Measurements from ENCODE around the gene RARG.
"Not testable (repeated sequence)": the region's sequence is repeated elsewhere in the genome, so short reads cannot be mapped to it uniquely, and the experiment has no call there.

The RARG gene

GRCh38 chr12:53210843-53211242 lies 21.2 kb downstream of the RARG start:
- H3K36me3 Mint-ChIP-seq: no peaks in the 10 kb centered on the region
- peaks cover 74% of the 10 kb centered on the region for H3K4me1 Mint-ChIP-seq

DNA sequence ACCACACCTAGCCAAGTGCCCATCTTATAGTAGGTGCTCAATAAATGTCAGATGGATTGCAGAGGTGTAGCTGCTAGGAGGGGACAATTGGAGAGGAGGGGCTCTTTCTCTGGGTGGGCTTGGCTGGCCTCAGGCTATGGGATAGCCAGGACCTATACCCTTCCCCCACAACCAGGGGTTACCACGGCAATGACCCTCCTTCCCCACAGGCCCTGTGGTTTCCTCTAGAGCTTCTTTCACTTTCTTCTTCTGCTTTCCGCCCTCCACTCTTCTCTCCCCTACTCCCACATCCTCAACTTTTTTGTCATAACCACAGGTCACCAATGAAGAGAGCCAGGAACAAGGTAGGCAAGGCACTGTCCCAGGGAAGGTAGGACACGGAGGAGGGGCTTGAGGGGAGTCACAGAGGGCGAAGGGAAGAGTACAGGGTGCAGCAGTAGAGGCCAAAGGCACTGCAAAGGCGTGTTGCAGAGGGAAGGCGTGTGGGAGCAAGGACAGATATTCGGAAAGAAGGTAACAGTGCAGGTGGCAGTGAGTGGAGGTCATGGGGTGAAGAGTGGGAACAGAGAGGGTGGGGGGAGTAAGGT lies 23.0 kb downstream of the RARG start:
- peaks cover 77% of the 10 kb centered on the region for H3K4me1 Mint-ChIP-seq
- peak overlapping the region; percentile 78 for H3K4me3 Mint-ChIP-seq
- H3K36me3 Mint-ChIP-seq: no peaks in the 10 kb centered on the region
- H3K9me3 Mint-ChIP-seq: no peaks in the 10 kb centered on the region
- no peaks in the 10 kb centered on the region for H3K27me3 Mint-ChIP-seq
- H3K27ac Mint-ChIP-seq: peak overlapping the region; percentile 91

More at GRCh38 chr12:53210843-53211242, 21.2 kb downstream of the RARG start:
- Mint-ChIP-seq H3K9me3 (no peaks in the 10 kb centered on the region), H3K27me3 (no peaks in the 10 kb centered on the region), H3K27ac (no peak overlapping the region), H3K4me3 (no peak overlapping the region)

DNA sequence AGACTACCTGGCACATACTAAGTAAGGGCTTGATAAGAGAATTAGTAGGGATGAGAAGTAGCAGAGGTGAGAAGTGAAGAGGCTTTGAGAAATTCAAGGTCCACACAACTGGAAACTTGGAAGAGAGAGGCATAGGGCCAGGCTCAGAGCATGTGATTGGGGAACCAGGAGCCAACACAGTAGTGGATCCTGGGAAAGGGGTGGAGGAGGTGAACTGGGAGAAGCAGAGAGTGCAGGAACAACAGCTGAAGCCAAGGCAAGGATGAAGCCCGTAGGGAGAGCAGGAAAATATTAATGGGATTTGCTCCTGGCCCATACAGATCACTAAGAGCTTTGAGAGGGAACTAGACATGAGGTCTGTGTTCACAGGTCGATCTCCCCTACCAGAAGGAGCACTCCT lies 23.6 kb downstream of the RARG start:
- H3K4me3 Mint-ChIP-seq: peak overlapping the region; percentile 78
- H3K27me3 Mint-ChIP-seq: no peaks in the 10 kb centered on the region

GRCh38 chr12:53207042-53207441 lies 25.0 kb downstream of the RARG start, which contains the start of gene ITGB7:
ITGB7 (minus strand) TSS chr12:53207251; CDS start chr12:53200443, 6,808 bp downstream.
- H3K27me3 Mint-ChIP-seq: no peaks in the 10 kb centered on the region
- H3K4me1 Mint-ChIP-seq: peaks cover 74% of the 10 kb centered on the region
- peak within 1 kb of the TSS; percentile 96 for H3K27ac Mint-ChIP-seq
- H3K4me3 Mint-ChIP-seq: peak within 1 kb of the TSS; percentile 84
- no peaks in the 10 kb centered on the region for H3K9me3 Mint-ChIP-seq
- H3K36me3 Mint-ChIP-seq: peaks cover 3% of the 10 kb centered on the region

More for the DNA sequence above, 23.6 kb downstream of the RARG start:
- Mint-ChIP-seq H3K27ac (peak overlapping the region; percentile 91), H3K36me3 (no peaks in the 10 kb centered on the region), H3K9me3 (no peaks in the 10 kb centered on the region), H3K4me1 (peaks cover 76% of the 10 kb centered on the region)

DNA sequence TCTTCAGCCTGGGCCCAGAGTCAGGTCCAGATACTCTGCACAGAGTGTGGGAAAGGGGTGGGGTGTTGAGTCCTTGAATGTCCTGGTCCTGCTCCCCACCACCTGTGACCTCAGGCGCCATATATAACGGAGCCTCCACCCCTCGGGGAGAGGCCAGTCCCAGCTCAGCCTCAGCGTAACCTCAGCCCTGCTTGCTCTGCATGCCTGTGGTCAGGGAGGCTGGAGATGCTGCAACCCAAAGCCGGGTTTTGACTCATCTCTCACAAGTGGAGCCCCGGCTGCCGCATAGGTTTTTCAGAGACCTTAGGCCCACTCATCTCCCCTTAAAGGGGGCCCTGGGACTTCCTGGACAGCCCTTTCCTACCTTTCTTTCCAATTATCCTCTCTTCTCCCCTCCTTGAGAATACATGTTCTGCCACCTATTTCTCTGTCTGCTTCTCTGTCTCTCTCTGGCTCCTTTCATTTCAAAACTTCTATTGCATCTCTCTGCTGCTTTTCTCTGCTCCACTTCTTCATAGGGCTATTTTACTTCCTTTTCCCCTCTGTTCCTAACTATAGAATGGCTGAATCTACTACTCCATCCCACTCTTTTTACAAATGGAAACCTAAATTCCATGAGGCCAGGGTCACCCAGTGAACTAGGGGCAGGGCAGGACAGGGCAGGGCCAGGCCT lies 26.1 kb downstream of the RARG start:
- H3K9me3 Mint-ChIP-seq: no peaks in the 10 kb centered on the region
- peak overlapping the region; percentile 84 for H3K4me3 Mint-ChIP-seq
- peak overlapping the region; percentile 96 for H3K27ac Mint-ChIP-seq
- no peaks in the 10 kb centered on the region for H3K27me3 Mint-ChIP-seq
- peaks cover 6% of the 10 kb centered on the region for H3K36me3 Mint-ChIP-seq
- H3K4me1 Mint-ChIP-seq: peaks cover 79% of the 10 kb centered on the region

DNA sequence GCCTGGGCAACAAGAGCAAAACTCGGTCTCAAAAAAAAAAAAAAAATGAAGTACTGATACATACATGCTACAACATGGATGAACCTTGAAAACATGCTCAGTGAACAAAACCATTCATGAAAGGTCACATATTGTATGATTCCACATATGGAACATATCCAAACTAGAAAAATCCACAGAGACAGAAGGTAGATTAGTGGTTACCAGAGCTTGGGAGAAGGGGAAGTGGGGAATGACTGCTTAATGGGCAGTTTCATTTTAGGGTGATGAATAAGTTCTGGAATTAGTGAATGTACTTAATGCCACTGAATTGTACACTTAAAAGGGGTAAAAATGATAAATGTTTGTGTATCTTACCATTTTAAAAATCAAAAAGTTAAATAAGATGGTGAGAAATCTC lies 27.7 kb downstream of the RARG start:
- H3K4me1 Mint-ChIP-seq: peaks cover 88% of the 10 kb centered on the region
- H3K36me3 Mint-ChIP-seq: peaks cover 10% of the 10 kb centered on the region
- no peak overlapping the region for H3K27ac Mint-ChIP-seq
- no peaks in the 10 kb centered on the region for H3K27me3 Mint-ChIP-seq
- peak overlapping the region; percentile 35 for H3K4me3 Mint-ChIP-seq
- no peaks in the 10 kb centered on the region for H3K9me3 Mint-ChIP-seq

DNA sequence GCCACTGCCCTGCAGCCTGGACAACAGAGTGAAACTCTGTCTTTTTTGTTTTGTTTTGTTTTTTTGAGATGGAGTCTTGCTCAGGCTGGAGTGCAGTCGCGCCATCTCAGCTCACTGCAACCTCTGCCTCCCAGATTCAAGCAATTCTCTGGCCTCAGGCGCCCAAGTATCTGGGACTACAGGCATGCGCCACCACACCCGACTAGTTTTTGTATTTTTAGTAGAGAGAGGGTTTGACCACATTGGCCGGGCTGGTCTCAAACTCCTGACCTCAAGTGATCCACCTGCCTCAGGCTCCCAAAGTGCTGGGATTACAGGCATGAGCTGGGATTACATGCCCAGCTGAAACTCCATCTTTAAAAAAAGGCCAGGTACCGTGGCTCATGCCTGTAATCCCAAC lies 29.7 kb downstream of the RARG start:
- H3K9me3 Mint-ChIP-seq, H3K4me3 Mint-ChIP-seq, H3K27ac Mint-ChIP-seq, H3K27me3 Mint-ChIP-seq: not testable (repeated sequence)
- peaks cover 10% of the 10 kb centered on the region for H3K36me3 Mint-ChIP-seq
- peaks cover 86% of the 10 kb centered on the region for H3K4me1 Mint-ChIP-seq

DNA sequence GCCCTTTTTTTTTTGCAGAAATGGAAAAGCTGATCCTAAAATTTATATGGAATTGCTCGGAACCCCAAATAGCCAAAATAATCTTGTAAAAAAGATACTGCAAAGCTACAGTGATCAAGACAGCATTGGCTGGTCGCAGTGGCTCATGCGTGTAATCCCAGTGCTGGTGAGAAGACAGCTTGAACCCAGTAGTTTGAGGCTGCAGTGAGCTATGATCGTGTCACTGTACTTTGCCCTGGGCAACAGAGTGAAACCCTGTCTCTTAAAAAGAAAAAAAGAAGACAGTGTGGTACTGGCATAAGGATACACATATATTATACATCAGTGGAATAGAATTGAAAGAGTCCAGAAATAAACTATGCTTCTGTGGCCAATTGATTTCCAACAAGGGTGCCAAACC lies 30.4 kb downstream of the RARG start:
- peaks cover 10% of the 10 kb centered on the region for H3K36me3 Mint-ChIP-seq
- no peaks in the 10 kb centered on the region for H3K27me3 Mint-ChIP-seq
- no peaks in the 10 kb centered on the region for H3K9me3 Mint-ChIP-seq
- H3K27ac Mint-ChIP-seq: peak overlapping the region; percentile 10
- H3K4me3 Mint-ChIP-seq: no peak overlapping the region
- H3K4me1 Mint-ChIP-seq: peaks cover 86% of the 10 kb centered on the region

DNA sequence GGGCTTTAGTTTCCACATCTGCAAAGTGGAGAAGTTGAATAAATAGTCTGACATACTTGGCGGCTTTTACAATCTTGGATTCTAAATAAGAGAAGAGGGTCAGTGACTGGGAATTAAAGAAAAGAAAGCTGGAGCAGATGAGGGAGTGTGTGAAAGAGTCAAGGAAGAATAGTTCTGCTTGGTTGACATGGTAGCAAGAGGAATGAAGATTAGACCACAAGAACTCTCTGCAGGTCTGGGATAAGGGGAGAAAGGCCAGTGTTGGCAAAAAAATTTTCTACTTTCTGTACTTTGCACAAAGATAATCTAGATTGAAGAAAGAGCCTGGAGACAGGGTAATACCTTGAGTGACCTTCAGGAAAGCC lies 30.9 kb downstream of the RARG start:
- Mint-ChIP-seq H3K4me3 (peak overlapping the region; percentile 70), H3K36me3 (peaks cover 10% of the 10 kb centered on the region), H3K9me3 (no peaks in the 10 kb centered on the region), H3K27me3 (no peaks in the 10 kb centered on the region), H3K27ac (peak overlapping the region; percentile 92), H3K4me1 (peaks cover 84% of the 10 kb centered on the region)

GRCh38 chr12:53200458-53201176 lies 31.4 kb downstream of the RARG start:
- H3K4me1 Mint-ChIP-seq: peaks cover 79% of the 10 kb centered on the region
- no peaks in the 10 kb centered on the region for H3K9me3 Mint-ChIP-seq
- peak overlapping the region; percentile 92 for H3K27ac Mint-ChIP-seq
- peak overlapping the region; percentile 70 for H3K4me3 Mint-ChIP-seq
- H3K27me3 Mint-ChIP-seq: no peaks in the 10 kb centered on the region
- H3K36me3 Mint-ChIP-seq: peaks cover 10% of the 10 kb centered on the region

- H3K4me3 Mint-ChIP-seq: peak overlapping the region; percentile 70
- H3K4me1 Mint-ChIP-seq: peaks cover 73% of the 10 kb centered on the region
- H3K9me3 Mint-ChIP-seq: no peaks in the 10 kb centered on the region
- H3K36me3 Mint-ChIP-seq: peaks cover 10% of the 10 kb centered on the region
- no peaks in the 10 kb centered on the region for H3K27me3 Mint-ChIP-seq
- H3K27ac Mint-ChIP-seq: peak overlapping the region; percentile 92
Measured at GRCh38 chr12:53200107-53200457, 31.9 kb downstream of the RARG start.

GRCh38 chr12:53199700-53200099 lies 32.3 kb downstream of the RARG start:
- no peaks in the 10 kb centered on the region for H3K9me3 Mint-ChIP-seq
- peak overlapping the region; percentile 49 for H3K27ac Mint-ChIP-seq
- H3K4me3 Mint-ChIP-seq: peak overlapping the region; percentile 26
- H3K36me3 Mint-ChIP-seq: peaks cover 10% of the 10 kb centered on the region
- peaks cover 69% of the 10 kb centered on the region for H3K4me1 Mint-ChIP-seq
- no peaks in the 10 kb centered on the region for H3K27me3 Mint-ChIP-seq

GRCh38 chr12:53198486-53199110 lies 33.4 kb downstream of the RARG start:
- Mint-ChIP-seq H3K4me1 (peaks cover 58% of the 10 kb centered on the region), H3K36me3 (peaks cover 10% of the 10 kb centered on the region), H3K9me3 (no peaks in the 10 kb centered on the region), H3K27me3 (no peaks in the 10 kb centered on the region), H3K27ac (peak overlapping the region; percentile 90), H3K4me3 (peak overlapping the region; percentile 72)

GRCh38 chr12:53197011-53197640 lies 34.9 kb downstream of the RARG start:
- peaks cover 9% of the 10 kb centered on the region for H3K36me3 Mint-ChIP-seq
- no peak overlapping the region for H3K4me3 Mint-ChIP-seq
- peak overlapping the region; percentile 92 for H3K27ac Mint-ChIP-seq
- no peaks in the 10 kb centered on the region for H3K27me3 Mint-ChIP-seq
- peaks cover 50% of the 10 kb centered on the region for H3K4me1 Mint-ChIP-seq
- H3K9me3 Mint-ChIP-seq: no peaks in the 10 kb centered on the region

DNA sequence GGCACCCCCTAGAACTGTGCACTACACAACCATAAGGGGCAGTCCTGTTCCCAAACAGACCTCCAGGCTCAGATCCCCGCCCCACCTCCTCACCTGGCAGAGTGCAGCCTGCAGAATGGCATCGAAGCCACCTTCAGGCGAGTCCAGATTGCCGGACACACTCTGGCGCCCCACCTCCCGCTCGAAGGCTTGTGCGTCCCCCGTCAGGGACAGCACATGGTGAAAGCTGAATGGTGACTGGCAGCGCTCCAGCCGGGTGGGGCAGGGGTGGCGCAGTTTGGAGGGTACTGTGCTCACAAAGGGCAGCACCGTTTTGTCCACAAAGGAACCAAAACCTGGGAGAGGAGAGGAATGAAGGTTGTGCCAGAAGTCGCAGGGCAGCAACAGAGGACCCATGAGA lies 35.5 kb downstream of the RARG start:
- peaks cover 11% of the 10 kb centered on the region for H3K36me3 Mint-ChIP-seq
- no peaks in the 10 kb centered on the region for H3K9me3 Mint-ChIP-seq
- H3K4me3 Mint-ChIP-seq: no peak overlapping the region
- H3K4me1 Mint-ChIP-seq: peaks cover 47% of the 10 kb centered on the region
- no peaks in the 10 kb centered on the region for H3K27me3 Mint-ChIP-seq
- H3K27ac Mint-ChIP-seq: no peak overlapping the region

All from activated naive CD4-positive, alpha-beta T cell treated with anti-CD3 and anti-CD28 coated beads, Interleukin-2, amount 50 U/mL, for 24 hours (primary cell).